Choroid plexus epithelial cell (primary cell): ENCODE data around the gene PIK3R5.
"Not testable (repeated sequence)": the region's sequence is repeated elsewhere in the genome, so short reads cannot be mapped to it uniquely, and the experiment has no call there.

Experiments
- DNase-seq: peaks from one replicate; pipeline ENCODE4 v3.0.0-alpha.2; 2010; ENCODE audit warnings: low read depth
- H3K4me3 ChIP-seq: 2 replicates; pipeline ENCODE4 v1.5.1; 2011; ENCODE audit warnings: low read depth, mild to moderate bottlenecking, control low read depth, low read length, moderate library complexity
- TF ChIP-seq, protein P1 (sequence below): conservative IDR thresholded peaks from 2 replicates; pipeline ENCODE4 v1.5.1; 2011; ENCODE audit warnings: low read depth, mild to moderate bottlenecking, control low read depth, inconsistent platforms, low read length, moderate library complexity

Gene PIK3R5

DNA sequence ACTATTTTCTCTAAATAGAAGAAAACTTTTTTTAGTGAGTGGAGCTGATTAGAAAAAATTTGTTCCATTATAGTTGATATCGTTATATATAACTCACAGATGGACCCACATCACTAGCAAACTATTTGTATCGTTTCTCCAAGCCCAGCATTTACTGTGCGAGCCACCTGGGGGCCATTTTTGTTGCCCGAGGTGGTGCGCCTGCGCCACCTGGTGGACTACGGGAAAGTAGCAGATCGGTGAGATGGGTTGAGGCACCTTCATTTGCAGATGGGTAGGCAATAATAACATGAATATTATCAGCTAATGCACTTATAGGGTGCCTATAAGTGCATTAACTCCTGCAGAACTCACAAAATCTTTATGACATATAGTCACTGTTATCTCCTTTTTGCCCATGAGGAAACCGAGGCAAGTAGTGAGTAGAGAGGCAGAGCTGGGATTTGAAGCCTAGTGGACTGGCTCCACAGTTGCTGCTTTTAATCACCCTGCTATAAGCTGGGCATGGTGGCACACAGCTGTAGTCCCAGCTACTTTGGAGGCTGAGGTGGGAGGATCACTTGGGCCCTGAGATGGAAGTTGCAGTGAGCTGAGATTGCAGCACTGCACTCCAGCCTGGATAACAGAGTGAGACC is 32.6 kb upstream of the PIK3R5 start:
- no peak overlapping the region for H3K4me3 ChIP-seq
- TF ChIP-seq, protein P1, sequence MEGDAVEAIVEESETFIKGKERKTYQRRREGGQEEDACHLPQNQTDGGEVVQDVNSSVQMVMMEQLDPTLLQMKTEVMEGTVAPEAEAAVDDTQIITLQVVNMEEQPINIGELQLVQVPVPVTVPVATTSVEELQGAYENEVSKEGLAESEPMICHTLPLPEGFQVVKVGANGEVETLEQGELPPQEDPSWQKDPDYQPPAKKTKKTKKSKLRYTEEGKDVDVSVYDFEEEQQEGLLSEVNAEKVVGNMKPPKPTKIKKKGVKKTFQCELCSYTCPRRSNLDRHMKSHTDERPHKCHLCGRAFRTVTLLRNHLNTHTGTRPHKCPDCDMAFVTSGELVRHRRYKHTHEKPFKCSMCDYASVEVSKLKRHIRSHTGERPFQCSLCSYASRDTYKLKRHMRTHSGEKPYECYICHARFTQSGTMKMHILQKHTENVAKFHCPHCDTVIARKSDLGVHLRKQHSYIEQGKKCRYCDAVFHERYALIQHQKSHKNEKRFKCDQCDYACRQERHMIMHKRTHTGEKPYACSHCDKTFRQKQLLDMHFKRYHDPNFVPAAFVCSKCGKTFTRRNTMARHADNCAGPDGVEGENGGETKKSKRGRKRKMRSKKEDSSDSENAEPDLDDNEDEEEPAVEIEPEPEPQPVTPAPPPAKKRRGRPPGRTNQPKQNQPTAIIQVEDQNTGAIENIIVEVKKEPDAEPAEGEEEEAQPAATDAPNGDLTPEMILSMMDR, result peak; percentile 97
- DNase-seq, result peak; percentile 68

DNA sequence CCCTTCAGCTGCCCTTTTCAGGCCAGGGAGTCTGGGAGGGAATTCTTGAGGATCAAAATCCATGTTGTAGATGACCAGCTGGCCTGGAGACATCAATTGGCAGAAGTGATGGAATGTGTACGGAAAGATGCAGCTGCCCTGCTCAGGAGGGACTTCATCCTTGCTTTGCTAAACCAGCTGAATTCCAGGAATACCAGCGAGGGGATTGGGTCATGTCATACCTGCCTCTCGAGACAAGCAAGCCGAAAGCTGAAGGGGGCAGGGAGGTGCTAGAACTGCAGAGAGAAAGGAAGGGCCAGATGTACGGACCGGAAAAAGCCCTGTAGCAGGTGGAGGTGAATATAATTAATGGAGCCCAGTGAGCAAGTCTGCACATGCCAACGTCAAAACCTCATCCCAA is 30.2 kb upstream of the PIK3R5 start:
- TF ChIP-seq, protein P1, result no peak
- no peak for DNase-seq
- no peak overlapping the region for H3K4me3 ChIP-seq

DNA sequence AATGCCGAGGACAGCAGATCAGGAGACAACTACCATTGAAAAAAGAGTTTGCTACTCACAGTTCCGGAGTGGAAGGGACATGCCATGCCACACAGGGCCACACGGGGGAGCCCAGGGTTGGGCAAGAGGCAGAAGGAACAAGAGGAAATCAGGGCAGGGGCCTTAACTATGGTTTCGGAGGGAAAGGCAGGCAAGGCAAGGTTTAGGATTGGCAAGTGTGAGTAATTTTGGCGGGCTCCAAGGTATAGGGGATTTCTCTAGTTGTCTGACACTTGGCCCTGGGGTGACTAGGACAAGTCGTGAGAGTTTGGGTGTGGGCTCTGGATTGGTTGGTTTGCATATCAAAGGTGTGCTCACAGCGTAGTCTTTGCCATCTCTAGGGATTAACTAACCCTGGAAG is 28.8 kb upstream of the PIK3R5 start:
- TF ChIP-seq, protein P1, result peak; percentile 83
- no peak overlapping the region for H3K4me3 ChIP-seq
- DNase-seq, result peak; percentile 51

DNA sequence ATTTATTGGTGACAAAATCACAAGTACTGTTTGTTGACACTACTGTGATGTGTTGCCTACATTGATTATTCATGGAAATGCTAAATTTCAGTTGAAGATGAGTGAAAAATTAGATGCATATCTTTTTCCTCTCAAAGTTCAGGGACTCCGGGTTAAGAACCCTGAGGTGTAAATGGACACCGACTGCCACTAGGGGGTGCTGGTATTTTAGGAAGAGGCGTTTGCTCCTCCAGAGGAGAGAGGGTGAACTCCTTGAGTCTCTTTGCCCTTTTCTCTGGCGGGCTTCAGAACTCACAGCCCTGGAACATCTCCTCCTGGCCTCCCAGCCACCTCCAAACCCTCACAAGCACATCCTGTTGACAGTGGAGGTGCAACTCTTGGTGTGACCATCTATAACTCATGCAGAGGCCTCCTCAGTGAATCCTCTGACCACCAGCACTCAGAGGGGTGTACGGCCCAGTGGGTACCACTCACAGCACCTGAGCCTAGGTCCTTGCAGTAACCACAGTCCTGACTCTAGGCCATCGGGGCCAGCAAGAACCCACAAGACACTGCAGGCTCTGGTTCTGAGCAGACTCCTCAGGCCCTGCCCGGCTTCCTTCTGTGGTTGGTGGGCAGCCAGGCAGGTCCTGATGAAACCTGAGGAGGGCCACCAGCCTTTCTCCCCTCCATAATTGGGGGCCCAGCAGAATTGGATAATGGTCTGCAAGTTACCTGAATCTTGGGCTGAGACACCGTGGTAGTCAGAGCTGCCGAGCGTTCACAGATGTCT is 26.2 kb upstream of the PIK3R5 start:
- peak; percentile 82 for DNase-seq
- TF ChIP-seq, protein P1, result peak; percentile 87
- H3K4me3 ChIP-seq, result no peak overlapping the region

DNA sequence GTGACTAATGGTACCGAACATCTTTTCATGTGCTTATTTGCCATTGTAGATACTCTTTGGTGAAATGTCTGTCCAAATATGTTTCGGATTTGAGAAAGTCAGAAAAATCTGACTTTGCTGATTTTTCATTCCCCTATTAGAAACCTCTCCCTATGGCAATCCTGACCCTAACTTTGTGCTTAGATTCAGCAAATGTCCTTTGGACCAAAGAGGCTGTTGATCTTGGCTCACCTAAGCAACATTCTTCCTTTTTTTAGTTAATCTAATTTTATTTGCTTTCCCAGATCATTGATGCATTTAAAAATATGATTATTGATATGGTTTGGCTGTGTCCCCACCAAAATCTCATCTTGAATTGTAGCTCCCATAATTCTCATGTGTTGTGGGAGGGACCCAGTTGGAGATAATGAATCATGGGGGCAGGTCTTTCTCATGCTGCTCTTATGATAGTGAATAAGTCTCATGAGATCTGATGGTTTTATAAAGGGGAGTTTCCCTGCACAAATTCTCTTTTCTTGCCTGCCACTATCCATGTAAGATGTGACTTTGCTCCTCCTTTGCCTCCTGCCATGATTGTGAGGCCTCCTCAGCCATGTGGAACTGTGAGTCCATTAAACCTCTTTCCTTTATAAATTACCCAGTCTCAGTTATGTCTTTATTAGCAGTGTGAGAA is 22.9 kb upstream of the PIK3R5 start:
- not testable (repeated sequence) for DNase-seq

DNA sequence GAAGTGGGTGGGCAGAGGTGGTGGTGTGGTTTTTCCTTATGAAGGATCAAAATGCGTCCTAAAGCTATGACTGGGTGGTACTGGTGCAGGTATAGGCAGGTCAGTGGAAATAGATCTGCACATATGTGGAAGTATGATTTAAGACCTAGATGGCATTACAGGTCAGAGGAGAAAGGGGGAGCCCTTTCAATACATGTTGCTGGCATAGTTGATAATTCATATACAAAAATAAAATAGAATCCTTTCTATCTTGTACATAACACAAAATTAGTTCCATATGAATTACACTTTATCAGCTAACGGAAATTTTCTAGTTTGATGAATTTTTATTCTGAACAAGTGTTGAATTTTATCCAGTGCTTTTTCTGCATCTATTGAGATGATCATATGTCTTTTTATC is 20.8 kb upstream of the PIK3R5 start:
- H3K4me3 ChIP-seq, result no peak overlapping the region
- no peak for DNase-seq
- TF ChIP-seq, protein P1, result no peak

More for the DNA sequence above, 22.9 kb upstream of the PIK3R5 start:
- H3K4me3 ChIP-seq, result not testable (repeated sequence)

DNA sequence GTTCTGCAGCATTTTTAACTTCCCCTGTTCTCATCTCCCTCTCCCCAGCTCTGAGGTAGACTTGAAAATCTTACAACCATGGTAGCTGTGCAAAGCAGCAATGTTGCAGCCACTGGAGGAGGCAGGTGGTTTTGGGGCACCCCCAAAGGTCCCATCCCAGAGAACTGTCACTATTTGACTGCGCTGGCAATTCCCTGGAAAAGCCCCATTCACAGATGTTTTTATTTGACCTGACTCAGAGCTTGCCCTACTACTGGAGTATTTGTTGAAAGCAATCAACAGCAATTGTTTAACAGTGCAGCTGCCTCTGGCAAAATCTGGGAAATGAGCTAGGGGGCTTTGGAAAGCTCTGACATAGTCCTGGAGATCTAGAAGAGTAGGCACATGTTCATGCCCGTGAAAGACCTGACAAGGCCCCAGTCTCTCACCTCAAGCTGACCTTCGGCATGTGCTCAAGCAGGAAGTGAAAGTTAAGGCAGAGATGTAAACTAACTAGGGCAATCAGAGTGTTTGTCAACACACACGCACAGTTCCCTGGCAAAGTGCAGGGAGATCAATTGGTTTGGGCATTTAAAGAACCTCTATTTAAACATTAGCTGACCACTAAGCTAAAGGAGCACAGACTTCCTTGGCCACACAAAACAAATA is 19.7 kb upstream of the PIK3R5 start:
- DNase-seq, result no peak
- TF ChIP-seq, protein P1, result no peak
- no peak overlapping the region for H3K4me3 ChIP-seq

DNA sequence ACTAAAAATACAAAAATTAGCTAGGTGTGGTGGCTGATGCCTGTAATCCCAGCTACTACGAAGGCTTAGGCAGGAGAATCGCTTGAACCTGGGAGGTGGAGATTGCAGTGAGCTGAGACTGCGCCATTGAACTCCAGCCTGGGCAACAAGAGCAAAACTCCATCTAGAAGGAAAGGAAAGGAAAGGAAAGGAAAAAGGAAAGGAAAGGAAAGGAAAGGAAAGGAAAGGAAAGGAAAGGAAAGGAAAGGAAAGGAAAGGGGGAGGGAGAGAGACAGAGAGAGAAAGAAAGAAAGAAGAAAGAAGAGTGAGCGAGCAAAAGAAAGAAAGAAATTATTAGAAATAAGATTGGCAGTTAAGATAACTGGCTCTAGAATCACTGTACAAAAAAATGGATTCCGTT is 18.7 kb upstream of the PIK3R5 start:
- H3K4me3 ChIP-seq, DNase-seq: not testable (repeated sequence)
